ENCODE data around the gene SLC39A11. TPM values are rescaled to one million over a fixed set of nuclear protein-coding genes. Genes with fewer than 3 reads are reported as not detected.

SLC39A11 gene
- total and polyA plus RNA-seq, 2 of the 13 experiments (the other 11 are each of a cell fraction or from before 2014, with no cell fraction given): 17.2 to 31.5 TPM

GRCh38 chr17:73013816-73014663, 78.4 kb downstream of the SLC39A11 start:
- no peak for TF ChIP-seq SUZ12 (IDR thresholded peaks at IDR 0.05; ENCODE audit: low read depth, low read length)
- no peak for TF ChIP-seq SATB2 (CRISPR knock-in tag; IDR thresholded peaks at IDR 0.05)
- TF ChIP-seq, protein P1, sequence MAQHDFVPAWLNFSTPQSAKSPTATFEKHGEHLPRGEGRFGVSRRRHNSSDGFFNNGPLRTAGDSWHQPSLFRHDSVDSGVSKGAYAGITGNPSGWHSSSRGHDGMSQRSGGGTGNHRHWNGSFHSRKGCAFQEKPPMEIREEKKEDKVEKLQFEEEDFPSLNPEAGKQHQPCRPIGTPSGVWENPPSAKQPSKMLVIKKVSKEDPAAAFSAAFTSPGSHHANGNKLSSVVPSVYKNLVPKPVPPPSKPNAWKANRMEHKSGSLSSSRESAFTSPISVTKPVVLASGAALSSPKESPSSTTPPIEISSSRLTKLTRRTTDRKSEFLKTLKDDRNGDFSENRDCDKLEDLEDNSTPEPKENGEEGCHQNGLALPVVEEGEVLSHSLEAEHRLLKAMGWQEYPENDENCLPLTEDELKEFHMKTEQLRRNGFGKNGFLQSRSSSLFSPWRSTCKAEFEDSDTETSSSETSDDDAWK (CRISPR knock-in tag; IDR thresholded peaks at IDR 0.05): no peak
- TF ChIP-seq, protein P2, sequence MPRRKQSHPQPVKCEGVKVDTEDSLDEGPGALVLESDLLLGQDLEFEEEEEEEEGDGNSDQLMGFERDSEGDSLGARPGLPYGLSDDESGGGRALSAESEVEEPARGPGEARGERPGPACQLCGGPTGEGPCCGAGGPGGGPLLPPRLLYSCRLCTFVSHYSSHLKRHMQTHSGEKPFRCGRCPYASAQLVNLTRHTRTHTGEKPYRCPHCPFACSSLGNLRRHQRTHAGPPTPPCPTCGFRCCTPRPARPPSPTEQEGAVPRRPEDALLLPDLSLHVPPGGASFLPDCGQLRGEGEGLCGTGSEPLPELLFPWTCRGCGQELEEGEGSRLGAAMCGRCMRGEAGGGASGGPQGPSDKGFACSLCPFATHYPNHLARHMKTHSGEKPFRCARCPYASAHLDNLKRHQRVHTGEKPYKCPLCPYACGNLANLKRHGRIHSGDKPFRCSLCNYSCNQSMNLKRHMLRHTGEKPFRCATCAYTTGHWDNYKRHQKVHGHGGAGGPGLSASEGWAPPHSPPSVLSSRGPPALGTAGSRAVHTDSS (CRISPR knock-in tag; conservative IDR thresholded peaks at IDR 0.05): no peak
- TF ChIP-seq SRF (IDR thresholded peaks at IDR 0.05; ENCODE audit: low read depth, low read length): no peak
- H3K9ac ChIP-seq (ENCODE audit: insufficient read depth, low read depth, low read length): no peak overlapping the region
- no peak overlapping the region for H3K4me3 ChIP-seq (replicated peaks in 1 of 3; ENCODE audit: insufficient read depth in 1 of 3, low read depth in 2 of 3, low read length in 3 of 3)
- FAIRE-seq (no peak), DNase-seq (ENCODE audit: low spot score) (no peak), ATAC-seq (no peak)
- ChIA-PET POLR2A (no interaction called here), CTCF (ENCODE audit: low intra/inter-chr PET ratio, low total read pairs) (no interaction called here)
- H4K20me1 ChIP-seq (ENCODE audit: insufficient read depth, low read length): no peaks in the 10 kb centered on the region
- no peak overlapping the region for H3K27ac ChIP-seq (ENCODE audit: extremely low read length, insufficient read depth, low read length)
- peaks cover 4% of the 10 kb centered on the region; the same call in 1 of the 2 replicates for H3K9me3 ChIP-seq (ENCODE audit: low read length)
- intact Hi-C loops (cut with micrococcal nuclease; ENCODE audit: unreplicated experiment) (loop anchor here (10.0 kb wide), 1 partner anchor 141 kb away; no protein-coding TSS in a partner anchor), in situ Hi-C loops (cut with HindIII; ENCODE audit: extremely low pct_ligation_motif_present, low pct_unique_long_range_greater_than_20kb) (no loop called here)
- H3K79me2 ChIP-seq (ENCODE audit: insufficient read depth, low read length): no peaks in the 10 kb centered on the region
- peaks cover 19% of the 10 kb centered on the region for H3K4me1 ChIP-seq (ENCODE audit: insufficient read depth, low read length)
- no peaks in the 10 kb centered on the region for H3K27me3 ChIP-seq (ENCODE audit: control insufficient read depth in 1 of 2, insufficient read depth in 2 of 2, low read length in 2 of 2)
- no peaks in the 10 kb centered on the region for H3K36me3 ChIP-seq (replicated peaks in 1 of 2; ENCODE audit: control insufficient read depth in 1 of 2, insufficient read depth in 2 of 2, low read length in 2 of 2)
- WGBS (ENCODE audit: low lambda C conversion rate): 84% methylated on average over 14 of the region's 14 CpGs
- H3K4me2 ChIP-seq (ENCODE audit: low read depth, low read length): no peak overlapping the region
- no peak overlapping the region for H2AFZ ChIP-seq (ENCODE audit: low read length)
- BruUV-seq (replicated peaks): no TSS peak

Data from HepG2 (cell line).